Measurements from ENCODE around the gene TNFRSF8.

Gene TNFRSF8

GRCh38 chr1:12143631-12144155 lies 80.6 kb downstream of the TNFRSF8 start:
- DNase-seq, result no peak

GRCh38 chr1:12144236-12144635 lies 81.1 kb downstream of the TNFRSF8 start:
- DNase-seq, result no peak

DNA sequence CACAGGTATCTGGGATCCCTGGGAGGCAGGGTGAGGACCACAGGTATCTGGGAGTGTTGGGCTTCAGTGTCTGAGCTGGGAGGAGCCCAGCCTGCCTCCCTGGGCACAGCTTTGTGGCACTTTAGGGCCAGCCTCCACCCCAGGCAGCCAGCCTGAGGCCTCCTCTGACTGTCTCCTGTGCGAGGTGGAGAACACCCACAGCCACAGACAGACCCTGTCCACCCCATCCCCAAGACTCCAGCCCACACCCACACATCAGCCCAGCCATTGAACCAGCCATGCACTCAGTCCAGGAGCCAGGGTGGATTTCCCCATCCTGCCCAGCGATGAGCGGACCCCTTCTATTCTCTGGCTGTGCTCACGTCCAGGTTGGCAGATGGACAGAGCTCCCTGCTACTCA lies 81.9 kb downstream of the TNFRSF8 start:
- no peak for DNase-seq

DNA sequence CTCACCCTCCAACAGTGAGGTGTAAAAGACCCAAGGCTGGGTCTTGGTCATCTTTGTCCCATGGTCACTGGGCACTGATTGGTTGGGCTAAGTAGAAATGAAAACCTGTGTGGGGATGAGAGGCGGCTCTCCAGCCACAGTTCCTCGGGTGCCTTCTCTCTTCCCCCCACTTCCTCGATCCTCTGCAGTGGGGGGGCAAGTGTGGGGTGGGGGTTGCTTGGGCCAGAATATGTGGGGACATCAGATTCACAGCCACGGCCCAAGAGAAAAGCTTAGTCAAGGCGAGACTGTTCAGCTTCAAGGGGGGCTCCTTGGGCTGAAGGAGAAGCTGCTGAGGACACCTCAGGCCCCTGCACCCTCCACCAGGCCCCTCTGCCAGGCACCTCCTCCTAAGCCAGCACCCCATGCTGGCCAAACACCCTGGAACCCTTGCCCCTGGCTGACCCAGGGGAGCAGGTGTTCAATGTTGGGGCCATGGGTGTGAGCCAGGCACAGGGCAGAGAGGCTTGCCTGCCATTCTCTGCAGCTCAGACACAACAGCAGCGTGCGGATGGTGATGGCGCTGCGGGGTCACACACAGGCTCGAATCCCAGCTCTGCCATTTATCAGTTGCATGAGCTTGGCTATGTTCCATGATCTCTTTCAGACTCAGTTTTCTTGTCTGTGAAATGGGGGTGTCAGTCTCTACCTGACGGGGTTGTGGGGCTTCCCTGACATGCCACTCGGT lies 82.7 kb downstream of the TNFRSF8 start:
- DNase-seq, result no peak

GRCh38 chr1:12146343-12147112 lies 83.4 kb downstream of the TNFRSF8 start:
- no peak for DNase-seq

DNA sequence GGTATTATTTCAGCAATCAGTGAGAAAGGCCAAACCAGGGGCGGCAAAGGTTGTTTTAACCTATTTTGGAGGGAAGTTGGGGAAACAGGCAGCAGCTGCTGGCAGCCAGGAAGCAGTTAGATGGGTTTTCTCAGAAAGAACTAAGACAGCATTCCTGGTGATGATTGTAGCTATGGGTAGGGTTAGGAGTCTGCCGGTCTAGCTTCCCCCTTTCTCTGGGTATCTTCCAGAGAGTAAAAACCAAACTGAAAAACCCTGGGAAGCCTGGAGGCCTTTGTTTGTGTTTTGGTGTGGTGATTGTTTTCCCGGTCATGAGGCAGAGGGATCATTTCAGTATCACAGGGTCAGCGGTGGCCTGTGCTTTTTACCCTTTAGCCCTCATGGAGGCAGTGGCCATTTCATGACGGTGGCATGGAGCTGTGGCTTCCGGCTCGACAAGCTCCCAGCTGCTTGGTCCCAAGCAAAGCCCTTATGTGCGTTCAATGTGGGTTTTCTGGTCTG lies 84.1 kb downstream of the TNFRSF8 start:
- no peak for DNase-seq

DNA sequence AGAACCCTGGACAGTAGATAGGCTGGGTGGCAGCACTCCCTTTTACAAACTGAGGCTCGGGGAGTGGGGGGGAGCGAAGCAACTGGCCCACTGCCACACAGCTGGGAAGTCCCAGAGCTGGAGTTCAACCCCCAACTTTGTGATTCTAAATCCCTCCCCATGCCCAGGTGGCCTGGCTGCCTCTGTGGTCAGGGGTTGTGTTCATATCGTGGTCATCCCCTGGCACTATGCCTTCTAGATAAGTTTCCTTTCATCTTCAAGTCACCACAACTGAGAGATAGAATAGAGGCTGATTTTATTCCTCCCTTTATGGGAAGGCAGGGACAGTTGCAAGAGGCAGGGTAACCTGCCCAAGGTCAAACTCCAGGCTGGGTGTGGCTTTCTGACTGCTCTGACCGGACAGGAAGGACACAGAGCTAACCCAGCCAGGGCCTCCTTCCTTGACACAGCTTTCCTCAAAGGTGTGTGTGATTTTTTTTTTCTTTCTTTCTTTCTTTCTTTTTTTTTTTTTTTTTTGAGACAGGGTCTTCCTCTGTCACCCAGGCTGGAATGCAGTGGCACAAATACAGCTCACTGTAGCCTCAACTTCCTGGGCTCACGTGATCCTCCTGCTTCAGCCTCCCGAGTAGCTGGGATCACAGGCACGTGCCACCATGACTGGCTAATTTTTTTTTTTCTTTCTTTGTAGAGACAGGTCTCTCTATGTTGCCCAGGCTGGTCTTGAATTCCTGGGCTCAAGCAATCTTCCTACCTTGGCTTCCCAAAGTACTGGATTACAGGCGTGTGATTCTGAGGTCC lies 85.3 kb downstream of the TNFRSF8 start:
- no peak for DNase-seq

DNA sequence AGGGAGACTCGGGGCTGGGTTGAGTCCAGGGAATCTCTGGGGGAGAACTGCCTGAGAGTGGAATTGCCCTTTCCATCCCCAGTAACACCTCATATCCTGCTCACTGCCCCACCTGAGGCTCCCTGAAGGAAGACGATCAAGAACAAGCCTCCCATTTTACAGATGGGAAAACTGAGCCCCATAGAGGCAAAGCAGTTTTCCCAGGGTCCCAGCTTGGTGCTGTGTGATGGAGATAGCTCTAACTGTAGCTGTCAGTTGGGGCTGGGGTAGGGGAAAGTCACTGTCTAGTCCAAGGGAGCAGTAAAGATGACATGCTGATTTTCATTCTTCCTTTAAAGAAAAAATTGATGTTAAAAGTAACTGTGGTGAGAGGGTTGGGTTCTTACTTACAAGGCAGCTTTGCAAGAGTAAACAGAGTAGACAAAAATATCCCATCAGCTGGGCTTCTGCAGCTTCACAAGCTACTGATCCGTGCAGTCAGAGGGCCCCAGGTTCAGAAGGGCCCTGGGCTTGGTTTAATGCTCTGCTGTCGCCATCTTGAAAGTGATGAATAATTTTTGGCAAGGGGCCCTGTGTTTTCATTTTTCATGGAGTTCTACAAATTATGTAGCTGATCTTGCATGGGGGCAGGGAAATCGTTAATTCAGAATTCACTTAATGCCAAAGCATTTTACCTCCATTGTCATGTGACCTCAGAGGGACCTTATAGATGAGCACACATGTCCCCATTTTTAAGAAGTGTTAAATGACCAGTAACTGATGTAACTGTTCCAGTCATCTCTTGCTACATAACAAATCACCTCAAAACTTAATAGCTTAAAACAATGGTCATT lies 86.1 kb downstream of the TNFRSF8 start:
- DNase-seq, result no peak

DNA sequence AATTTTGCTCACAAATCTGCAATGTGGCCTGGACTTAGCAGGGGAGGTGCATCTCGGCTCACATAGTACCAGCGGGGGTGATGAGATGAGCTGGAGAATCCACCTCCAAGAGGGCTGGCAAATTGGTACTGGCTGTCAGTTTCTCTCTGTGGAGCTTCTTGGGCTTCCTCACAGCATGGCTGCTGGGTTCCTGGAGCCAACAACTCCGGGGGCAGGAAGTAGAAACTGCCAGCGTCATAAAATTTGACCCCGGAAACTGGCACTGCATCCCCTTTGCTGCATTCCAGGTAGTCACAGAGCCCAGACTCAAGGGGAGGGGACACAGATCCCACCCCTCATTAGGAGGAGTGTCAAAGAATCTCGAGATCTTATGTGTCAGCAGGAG lies 86.7 kb downstream of the TNFRSF8 start:
- no peak for DNase-seq

DNA sequence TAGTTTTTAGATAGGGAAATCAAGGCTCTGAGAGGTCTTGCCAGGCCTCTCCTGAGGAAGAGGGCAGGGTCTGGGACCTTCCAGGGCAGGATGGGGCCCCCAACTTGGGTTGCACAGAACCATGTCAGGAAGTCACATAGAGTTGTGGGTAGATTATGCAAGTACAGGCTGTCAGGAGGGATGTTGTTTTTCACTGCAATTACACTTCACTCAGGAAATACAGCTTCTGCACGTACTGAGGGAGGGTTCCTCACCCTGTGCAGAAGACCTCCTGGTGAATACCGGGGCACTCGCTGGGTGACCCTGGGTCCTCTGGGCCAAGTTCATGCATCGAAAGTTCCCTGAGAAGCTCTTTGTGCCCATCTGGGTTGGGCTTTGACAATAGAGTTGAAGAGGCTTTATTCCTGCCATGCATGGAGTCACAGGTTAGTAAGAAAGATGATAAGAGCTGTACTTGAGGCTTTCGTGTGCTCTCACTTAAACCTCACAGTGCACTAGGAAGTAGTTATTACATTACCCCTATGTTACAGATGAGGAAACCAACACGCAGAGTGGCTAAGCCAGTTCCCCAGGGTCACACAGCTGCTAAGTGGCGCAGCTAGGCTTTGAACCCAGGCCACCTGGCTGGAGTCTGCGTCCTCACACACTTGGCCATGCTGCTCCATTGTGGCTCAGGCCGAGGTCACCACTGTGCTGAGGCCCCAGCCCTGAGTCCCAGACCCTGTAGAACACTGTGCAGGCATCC lies 87.5 kb downstream of the TNFRSF8 start:
- no peak for DNase-seq

DNA sequence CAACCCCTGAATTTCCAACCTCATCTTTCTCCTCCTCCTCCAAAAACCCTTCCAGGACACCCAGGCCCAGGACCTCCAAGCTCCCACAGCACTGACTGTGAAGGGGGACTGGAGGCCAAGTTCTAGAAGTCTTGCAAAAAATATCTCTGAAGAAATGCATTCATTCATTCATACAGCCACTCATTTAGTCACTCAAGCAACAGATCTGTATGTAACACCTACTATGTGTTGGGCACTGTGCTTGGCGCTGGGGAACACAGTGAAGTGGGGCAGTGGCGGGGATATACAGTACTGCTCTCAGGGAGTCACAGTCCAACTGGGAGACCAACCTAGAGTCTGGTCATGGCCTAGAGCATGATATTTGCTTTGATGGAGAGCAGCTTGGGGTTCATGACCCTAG lies 88.4 kb downstream of the TNFRSF8 start:
- DNase-seq, result no peak

DNA sequence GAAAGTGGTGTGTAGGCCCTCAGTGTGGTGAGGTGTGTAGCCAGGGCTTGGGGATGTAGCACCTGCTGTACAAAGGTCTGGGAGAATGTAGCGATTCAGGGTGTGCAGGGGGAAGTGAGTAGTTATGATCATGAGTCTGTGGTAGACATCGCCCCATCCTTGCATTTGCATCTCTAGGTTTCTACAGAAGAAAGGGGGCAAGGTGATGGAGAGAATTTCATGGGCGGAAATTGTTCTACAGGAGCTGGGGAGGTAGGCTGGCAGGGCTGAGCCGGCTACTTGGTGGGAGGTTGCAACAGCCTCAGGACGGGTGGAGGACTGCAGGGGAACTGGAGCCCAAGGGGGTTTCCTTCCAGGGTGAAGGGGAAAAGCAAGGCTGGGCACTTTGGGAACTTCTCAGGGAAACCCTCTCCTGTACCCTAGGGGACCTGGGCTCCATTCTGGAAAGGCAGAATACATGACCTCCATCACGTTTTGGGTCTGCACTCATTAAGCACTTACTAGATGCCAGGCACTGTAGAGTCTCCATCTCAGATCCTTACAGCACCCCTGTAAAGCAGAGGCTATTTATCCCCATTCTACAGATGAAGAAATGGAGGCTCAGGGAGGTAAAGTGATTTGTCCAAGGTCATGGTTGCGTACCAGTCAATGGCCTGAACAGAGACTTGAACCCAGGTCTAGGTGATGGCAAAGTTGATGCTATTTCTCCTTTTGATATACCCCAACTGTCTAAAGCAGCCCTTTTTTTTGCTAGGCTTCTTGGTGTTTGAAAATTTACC lies 89.2 kb downstream of the TNFRSF8 start:
- no peak for DNase-seq

- no peak for DNase-seq
Measured at GRCh38 chr1:12153181-12153785, 90.2 kb downstream of the TNFRSF8 start.

GRCh38 chr1:12155328-12155727 lies 92.2 kb downstream of the TNFRSF8 start:
- no peak for DNase-seq

GRCh38 chr1:12157366-12158231 lies 94.5 kb downstream of the TNFRSF8 start:
- DNase-seq, result no peak

- DNase-seq, result peak in 2 of 4 experiments; percentile 24 to 36
Measured at GRCh38 chr1:12158357-12159092, 95.4 kb downstream of the TNFRSF8 start.

DNA sequence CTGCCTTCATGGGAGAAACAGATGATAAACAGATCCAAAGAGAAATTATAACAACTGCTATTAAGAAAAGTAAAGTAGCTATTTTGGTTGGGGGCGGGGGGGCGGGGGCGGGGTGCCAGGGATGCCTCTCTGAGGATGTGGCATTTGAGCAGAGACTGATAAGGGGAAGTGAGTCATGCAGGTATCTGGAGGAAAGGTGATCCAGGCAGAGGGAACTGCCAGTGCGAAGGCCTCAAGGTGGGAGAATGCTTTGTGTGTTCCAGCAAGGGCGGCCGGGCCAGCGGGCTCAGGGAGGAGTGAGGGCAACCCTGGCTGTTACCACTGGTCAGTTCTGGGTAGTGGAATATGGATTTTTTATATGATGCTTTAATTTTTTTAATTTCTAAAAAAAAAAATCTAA lies 96.7 kb downstream of the TNFRSF8 start:
- peak in 3 of 4 experiments; percentile 26 to 59 (median 58) for DNase-seq

GRCh38 chr1:12161324-12161661 lies 98.2 kb downstream of the TNFRSF8 start:
- no peak for DNase-seq

Measured in activated CD4-positive, CD25-positive, alpha-beta regulatory T cell (primary cell).